Spleen (tissue), 7 donors: Measurements from ENCODE around the gene TCHP.

ENCODE experiments used
- CTCF ChIP-seq, 11 experiments: fragments of 200-600 bp in 7 of 11; fragments of 450-650 bp in 4 of 11; sonication (generic) in 4 of 11; IDR thresholded peaks in 8 of 11; conservative IDR thresholded peaks in 3 of 11; 1 replicate in 7 of 11; 2 replicates in 4 of 11; pipeline versions ENCODE4 v1.4.0 to v1.8.0; 2016 to 2021; ENCODE audit warnings: antibody characterized with exemption in 11 of 11, inconsistent platforms in 4 of 11, mild to moderate bottlenecking in 1 of 11
- POLR2A ChIP-seq, 3 donors: fragments of 450-650 bp; IDR thresholded peaks; one replicate each; pipeline ENCODE4 v1.5.1; 2017; ENCODE audit warnings: antibody characterized with exemption in 3 of 3, mild to moderate bottlenecking in 1 of 3
- donor health status: DM: no; HTN: no; CAD: no; lungs with moderate emphysema.
- donor health status: DM: no; HTN: no; CAD: no.
- donor health status: DM: no; HTN: no; CAD: no.

GRCh38 chr12:109892748-109893147, 7.3 kb upstream of the TCHP start:
- TF ChIP-seq CTCF (IDR thresholded peaks at IDR 0.05 in 8 of 11, conservative IDR thresholded peaks at IDR 0.05 in 3 of 11) (no peak), POLR2A (IDR thresholded peaks at IDR 0.05) (no peak)
